Endothelial cell of hepatic sinusoid (primary cell): ENCODE data around the gene DENND2D.

Experiments
- in situ Hi-C: cut with HindIII; loops from 2 replicates; pipeline ENCODE4 v1.10.0; 2017; ENCODE audit warnings: low sequenced_read_pairs

Gene DENND2D

DNA sequence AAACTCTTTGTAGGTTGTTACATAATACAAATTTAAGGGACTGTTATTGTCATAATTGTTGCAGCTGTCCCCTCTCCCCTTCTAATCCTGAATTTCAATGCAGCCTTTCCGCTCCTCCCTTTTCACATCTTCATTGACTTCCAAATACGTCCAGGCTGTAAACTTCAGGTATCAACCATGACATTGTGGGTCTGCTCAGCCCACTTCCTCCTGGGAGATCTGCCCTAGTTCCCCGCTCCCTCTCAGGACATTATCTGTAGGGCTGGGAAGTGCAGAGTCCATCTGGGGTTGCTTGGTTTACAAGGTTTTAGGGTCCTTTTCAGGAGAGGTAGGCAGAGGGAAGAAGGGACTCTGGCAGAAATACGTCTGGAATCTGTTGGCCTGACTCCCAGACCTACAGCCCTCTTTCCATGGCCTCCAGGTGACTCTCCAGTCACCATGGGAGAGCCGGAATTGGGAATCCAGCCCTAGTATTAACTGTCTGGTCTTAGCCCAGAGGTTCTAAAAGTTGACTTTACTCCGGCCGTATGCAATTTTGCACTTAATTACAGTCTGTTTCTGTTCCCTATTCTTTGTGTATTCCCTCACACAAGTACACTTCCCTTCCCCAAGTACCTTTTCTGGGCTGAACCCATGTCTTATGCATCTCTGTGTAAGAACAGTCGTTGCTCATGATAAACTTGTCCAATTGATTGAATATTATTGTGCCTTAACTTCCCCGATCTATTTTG is 4.7 kb upstream of the DENND2D start:
- in situ Hi-C loops: no loop called here

DNA sequence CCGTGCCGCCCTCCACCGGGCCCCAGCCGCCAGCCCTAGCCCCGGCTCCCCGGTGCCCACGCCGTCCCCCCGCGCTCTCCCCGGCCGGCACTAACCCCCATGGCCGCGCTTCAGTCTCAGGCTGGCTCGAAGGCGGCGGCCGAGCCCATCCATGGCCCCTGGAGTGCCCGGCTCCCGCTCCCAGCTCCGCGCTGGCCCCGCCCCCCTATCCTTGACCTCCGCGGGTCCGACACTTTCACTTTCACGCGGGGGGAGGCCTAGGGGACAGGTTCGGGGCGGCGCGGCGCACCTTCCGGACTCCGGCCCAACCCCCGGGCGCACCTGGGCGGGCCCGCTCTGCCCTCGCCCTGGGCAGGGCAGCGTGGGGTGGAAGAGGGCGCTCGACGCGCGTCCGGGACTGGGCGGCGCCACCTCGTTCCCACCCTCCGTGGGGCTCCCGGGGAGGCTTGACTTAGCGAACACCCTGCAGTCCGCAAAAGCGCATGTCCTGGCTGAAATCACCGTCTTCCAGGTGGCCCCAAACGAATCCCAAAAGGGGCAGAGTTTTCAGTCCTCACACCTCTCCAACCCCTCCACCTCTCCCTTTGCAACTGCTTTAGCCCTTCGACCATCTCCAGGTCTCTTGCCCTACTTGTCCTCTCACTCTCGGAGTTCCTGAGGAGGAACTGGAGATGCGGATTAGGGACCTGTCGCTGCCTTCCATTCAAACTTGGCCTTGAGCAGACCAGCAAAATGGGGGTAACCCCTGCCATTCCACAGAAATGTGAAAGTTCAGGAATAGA is 3.9 kb upstream of the DENND2D start:
- in situ Hi-C loops: no loop called here

DNA sequence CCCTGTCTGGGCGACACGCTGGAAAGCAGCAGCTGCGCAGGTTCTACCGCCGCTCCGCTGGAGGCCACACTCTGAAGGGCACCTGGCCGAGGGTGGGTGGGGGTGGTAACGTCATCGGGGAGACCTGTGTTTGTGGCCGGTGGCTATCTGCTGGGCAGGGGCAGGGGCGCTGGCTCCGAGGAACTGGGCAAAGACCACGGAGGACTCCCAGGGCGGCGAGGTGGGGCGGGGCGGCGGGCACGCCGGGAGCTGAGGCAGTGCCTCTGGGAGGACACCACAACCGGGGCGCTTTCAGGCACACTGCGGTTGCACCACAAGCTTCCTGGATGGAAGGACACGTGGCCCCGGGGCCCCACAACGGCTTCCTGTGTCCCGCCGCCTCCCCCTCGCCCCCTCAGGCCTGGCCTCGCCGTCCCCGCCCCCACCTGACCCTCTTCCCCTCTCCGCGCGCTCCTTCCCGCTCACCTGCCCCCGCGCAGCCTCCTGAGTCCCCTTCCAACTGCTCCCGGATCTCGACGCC is 3.3 kb upstream of the DENND2D start:
- in situ Hi-C loops: no loop called here

DNA sequence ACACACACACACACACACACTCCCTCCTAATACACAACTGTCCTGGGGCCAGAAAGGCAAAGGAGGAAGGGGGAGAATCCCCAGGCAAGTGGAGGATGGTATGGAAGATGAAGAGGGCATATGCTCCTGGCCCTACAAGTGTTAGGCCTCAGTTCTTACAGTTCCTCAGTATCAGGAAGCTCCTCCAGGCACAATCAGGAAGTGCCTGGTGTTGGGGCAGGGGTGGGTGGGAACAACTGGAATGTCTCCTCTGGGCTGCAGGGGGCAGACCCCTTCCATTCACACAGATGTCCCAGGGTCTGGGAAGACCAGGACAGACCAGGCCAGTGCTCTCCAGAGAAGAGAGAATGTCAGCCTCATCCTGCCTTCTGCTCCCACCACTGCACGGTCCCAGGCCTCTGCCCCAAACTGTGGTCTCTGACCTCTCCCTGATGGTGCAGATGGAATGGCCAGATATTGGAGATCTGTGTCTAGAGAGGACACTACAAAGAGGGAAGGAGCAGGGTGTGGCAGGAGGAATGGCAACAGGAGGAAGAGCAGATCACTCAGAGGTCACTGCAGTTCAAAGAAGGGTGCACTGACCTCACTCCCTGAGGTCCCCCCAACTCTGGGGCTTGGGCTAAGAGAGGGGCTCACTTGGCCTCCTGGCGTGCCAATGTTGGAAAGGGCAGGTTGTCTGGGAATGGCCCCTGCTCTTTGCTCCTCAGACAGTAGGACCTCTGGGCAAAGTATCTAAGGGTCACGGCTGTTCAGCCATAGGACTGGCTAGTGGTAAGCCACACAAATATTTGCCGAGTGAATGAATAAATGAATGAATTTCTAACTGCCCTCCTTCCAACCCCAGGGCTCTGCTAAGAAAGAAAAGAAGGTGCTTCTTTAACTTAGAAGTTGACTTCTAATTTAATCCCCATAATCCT is 2.5 kb upstream of the DENND2D start:
- in situ Hi-C loops: no loop called here

DNA sequence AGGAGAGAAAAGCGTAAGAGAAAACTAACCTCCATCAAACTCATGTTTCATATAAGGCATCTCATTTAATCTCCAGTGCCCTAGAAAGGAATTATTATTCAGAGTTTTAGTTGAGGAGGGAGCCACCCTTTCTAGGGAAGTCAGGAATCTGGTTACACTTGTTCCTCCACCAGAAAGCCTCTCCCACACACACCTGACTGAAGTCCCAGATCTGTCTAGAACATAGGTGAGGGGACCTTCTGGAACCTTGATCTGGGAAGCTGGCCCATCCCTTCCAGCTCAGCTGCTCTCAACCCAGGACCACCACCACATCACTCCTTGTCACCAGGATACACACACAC is 1.9 kb upstream of the DENND2D start:
- in situ Hi-C loops: no loop called here

DNA sequence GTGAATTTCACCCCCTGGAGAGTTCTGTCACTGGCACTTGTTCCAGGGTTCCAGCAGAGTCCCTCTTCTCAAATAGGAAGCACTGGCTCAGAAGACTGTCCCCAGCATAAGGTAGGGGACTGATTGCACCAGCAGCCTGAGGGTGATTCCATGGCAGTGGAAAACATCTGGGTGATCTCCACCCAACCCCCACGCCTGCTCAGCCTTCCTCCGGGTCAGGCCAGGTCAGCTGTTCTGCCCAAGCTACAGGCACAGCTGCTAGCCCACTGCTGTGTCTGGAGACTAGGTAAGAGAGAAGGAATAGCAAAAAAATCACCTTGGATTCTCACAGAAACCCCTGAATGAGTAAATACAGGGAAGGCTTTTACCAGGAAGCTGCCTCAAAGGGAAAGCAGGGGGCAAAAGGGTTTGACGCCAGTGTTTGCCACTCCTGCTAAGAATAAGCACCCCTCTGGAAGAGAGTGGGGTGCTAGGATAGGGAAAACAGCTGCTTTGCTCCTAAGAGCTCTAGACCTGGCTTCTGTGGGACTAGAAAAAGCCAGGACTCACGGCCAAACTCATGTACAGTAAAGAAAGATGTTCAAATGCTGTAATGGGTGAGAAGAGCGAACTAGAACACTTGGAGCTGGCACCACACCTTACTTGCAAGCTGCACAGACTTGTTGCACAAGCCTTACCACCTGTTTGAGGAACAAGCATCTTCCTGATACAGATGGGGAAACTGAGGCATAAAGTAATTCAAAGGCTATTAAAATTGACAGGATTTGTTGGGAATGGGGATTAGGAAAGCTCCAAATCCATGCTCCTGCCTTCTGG is 1.0 kb upstream of the DENND2D start:
- in situ Hi-C loops: no loop called here

DNA sequence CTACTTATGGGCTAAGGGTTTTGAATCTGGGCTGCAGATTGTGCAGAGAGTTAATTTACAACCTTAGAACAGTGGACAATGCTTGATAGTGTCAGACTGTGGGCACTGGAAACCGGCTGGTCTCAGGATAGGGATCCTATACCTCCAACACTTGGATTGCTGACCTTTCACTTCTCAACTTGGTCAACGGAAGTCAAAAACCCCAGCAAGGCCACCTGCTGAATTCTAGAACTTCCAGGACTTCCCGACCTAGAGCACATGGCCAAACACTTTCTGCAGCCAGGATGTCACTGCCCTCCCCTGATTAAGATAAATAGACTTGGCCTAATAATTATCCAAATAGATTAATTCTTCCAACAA is 336 bp upstream of the DENND2D start:
- in situ Hi-C loops: no loop called here

DNA sequence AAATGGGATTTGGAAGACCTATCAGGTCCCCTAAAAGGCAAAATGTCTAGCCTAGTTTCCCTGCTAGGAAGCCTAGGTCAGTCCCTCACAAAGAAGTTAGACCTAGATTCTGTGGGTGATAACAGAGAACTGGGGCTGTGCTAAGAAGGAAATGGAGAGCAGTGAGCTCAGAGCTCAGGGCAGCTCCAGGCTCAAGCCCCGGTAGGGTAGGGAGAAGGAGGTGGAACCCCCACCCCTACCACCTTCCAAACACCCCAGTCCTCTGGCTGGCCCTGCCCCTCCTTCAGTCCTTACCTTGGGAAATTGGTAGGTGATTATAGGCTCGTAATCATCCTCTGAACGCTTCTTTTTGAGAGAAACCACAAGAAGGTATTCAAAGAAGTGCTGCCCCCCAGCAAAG is 1.1 kb downstream of the DENND2D start:
- in situ Hi-C loops: no loop called here

DNA sequence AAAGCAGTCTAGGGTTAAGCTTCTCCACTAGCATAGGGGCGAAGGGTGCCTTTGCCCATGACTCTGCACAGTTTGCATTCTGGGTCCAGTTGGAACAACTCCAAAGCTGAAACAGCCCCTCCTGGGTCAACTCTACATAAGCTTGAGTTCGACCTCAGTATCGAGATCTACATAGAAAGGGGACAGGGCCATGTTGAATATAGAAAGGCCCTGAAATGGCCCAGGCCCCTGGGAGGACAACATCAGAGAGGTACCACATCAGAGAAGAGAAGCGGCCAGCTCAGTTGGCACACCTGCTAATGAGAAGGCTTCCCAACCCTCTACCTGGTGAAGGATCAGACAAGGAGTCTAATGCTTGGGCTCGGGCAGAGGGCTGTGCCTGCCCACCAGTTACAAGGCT is 1.6 kb downstream of the DENND2D start:
- in situ Hi-C loops: no loop called here

DNA sequence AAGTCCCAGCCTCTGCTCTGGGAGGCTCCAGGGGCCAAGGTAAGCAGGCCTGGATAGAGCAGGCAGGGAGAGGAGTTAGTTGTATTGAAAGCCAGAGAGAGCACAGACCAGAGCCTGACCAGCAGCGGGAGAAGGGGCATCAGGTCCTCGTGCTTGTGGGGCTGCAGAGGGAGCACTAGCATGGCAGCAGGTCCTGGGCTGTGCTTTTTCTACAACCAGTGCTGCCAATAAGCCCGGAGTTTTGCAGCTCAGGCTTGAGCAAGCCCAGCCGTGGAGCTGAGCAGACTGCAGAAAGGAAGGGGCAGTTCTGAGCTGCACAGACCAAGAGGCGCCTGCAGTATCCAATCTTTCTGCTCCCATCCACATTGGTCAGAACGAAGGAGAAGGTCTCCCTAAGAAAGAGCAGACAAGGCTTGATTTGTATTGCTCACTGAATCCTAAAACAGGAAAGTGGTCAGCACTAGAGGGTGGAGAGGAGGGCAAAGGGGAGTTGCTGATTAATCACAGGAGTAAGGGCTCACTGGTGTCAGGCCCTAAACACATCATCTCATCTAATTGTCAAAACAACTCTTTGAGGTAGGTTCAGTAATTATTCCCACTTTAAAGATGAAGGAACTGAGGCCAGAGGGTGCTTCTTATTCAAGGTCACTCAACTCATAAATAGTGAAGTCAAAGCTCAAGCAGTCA is 2.7 kb downstream of the DENND2D start:
- in situ Hi-C loops: no loop called here

DNA sequence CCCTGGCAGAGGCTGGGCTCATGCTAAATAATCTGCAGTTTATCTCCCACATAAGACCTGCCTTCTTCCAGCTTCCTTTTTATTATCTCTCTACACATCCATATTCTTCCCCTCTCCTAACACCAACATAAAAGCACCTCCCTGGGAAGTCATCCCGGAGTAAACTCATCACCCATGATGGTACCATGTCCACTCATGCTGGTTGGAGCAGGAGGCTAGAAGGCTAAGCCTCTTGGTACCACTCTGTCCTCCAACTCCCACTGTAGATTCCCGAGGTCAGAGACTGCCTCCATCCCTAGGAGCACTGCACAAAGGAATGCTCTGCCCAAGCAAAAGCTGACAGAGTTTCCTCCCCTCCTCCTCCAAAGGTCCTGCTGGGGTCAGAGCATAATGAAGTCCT is 4.2 kb downstream of the DENND2D start:
- in situ Hi-C loops: no loop called here

DNA sequence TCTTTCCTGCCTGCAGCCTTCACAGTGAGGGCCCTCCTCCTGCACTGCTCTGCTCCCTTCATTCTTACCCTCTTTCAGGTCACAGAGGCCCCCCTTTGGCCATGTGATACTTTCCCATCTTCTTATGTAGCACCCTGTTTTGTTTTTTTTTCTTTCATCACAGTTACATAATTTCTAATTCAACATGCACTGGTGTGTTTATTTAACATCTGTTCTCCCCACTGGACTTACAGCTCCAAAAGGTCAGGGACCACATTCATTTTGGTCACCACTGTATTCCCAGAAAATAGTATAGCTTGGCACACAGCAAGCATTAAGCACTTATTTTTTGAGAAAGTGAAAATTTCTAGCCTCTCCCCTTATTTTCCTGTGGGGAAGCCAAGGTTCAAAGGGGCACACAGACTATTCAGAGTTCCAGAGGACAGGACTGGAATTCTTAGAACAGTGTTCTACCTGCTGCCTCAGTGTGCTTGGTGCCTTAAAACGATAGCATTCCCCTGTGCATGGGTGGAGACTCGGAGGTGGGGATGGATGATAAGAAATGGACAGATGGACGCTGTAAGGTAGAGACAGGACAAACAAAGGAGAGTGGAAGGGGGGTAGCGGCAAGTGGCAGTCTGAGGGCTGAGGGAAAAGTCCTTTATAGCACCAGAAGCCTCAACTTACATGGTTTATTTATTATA is 5.3 kb downstream of the DENND2D start:
- in situ Hi-C loops: no loop called here

DNA sequence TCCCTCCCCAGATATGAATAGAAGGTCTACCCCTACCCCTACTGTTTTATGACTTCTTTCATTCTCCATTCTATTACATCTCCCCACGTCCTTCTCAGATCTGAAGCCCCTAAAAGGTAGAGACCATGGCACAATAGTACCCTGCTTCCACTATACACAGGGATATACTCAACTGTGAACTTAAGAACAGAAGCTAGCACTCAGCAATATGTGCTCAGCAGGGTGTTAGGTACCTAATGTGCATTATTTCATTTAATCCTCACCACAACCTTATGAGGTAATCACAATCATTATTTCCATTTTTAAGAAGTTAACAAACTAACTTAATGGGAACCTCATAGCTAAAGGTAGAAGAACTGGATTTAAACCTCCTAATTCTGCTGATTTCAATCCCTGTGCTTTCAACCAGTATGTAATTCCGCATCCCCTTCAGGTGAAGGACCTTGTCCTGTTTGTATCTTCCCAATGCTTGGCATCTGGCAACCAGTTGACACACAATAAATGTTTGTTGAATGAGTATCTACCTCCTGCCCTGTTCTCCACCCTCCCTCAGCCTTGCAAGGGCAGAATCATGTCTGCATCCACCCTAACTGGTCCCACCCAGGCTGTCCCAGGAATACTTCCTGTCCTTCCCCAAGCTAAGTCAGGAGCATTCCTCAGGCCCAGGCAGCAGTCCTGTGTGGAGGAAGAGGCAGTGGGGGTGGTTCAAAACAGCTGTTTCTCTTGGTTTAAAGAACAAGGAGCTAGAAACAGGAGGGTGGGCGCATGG is 6.5 kb downstream of the DENND2D start:
- in situ Hi-C loops: no loop called here

DNA sequence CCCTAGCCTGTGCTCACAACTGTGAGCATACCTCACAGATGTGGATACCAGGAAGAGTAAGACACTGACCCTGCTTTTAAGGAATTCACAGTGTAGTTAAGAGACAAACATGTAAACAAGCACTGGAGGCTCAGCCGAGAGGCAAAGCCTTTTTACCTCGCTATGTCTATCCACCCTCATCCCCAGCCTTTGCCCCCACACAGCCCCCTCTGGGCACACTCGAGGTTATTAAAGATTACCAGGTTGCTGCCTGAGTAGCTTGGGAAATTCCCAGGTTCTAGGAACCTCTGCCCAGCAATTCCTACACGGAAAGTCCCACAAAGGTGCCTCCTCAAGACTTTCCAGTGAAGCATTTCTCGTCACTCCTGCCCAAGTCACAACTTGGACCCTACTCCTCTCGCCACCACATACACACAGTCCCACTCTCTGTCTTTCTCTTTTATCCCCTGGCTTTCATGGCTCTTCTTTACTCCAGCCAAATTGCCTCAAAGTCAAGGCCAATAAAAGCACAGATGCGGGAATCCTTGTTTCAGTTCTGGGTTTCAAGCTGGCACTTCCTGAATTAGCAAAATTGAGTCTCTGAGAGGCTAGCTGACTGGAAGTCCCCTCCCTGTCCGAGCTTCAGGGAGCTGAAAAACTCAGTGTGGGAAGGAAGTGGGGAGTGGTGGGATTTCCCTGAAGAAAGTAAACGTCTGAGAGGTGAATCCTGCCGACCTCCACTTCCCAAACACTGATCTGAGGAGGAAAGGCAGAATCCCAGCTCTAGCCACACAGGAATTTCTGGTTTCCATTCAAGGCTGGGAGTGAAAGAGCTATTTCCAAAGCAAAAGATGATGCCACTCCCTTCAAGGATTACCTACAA is 7.6 kb downstream of the DENND2D start:
- in situ Hi-C loops: no loop called here

DNA sequence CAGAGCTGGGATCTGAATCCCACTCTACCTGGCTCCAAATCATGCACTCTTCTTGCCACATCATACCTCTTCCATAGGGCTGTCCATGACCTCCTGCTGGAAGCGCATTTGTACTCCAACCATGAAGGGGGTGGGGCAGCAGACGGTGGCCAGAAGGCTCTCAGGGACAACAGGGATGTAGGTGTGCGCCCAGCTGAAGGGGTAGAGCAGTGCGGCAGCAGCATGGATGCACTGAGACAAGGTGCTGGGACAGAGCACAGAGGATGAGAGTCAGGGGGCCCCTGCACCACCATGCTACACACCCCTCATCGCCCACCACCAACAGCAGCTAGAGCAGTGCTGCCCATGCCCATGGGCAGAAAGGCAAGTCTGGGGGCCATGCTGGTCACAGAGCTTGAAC is 8.4 kb downstream of the DENND2D start:
- in situ Hi-C loops: no loop called here

DNA sequence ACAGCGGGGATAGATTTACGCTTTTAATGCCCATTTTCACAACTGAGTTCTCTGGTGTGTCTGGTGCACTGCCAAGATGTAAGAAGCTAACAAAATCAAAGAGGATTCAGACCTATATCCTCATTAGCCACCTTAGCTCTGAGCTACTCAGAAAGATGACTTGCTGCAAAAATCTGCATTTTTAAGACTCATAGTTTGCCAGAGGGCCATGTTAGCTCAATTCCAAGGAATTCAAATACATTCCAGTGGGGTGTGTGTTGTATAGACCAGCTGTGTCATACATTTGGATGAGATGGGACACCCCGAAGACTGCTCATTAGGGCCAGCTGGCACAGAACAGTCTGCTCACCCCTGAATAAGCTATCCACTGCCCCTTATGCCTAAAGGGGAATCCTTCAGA is 8.9 kb downstream of the DENND2D start:
- in situ Hi-C loops: no loop called here

DNA sequence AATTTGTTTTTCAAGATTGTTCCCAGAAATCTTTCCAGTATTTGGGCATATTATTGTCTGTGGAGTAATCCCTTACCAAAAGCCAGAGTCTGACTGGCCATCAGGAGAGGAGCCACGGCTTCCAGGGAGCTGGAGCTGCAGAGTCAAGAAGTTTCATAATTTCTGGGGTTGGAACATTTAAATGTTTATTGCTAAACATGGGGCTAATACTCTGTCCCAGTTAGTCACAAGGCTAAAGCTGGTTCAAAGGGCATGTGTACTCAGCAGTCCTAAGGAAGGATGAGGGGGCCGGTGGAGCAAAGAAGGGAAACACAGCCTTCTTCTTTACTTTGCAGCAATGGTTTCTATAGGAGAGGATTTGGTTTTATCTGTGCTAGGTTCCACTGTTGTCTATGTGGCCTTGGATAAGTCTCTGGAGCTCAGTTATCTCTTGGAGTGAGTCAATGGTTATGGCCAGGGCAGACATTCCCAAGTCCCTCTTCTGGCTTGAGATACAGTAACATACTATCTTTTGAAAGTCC is 9.5 kb downstream of the DENND2D start:
- in situ Hi-C loops: no loop called here

DNA sequence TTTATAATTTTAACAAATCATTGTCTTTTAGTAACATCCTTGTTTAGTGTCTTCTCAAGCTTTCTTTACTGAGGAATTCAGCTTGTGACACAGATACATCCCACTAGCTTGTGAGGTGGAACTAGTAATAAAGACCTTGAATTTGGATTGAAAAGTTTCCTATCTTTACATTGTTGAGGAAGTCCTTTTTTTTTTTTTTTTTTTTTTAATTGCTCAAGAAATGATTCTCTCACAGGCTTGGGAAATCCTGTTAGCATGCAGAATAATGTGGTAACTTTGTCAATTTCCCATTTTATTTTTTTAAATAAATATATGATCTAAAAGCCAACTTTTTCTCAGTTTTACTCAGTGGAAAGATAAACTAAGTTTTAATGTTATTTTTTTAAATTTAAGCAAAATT is 15.8 kb downstream of the DENND2D start:
- in situ Hi-C loops: no loop called here
